Activated CD4-positive, alpha-beta T cell treated with anti-CD3 and anti-CD28 coated beads, Interleukin-2, amount 10 ng/mL, durations not matched to agents 7 days and 5 days (primary cell): Measurements from ENCODE around the gene CCDC152. TPM values are rescaled to one million over a fixed set of nuclear protein-coding genes. Genes with fewer than 3 reads are reported as not detected.

Experiments used
- CTCF ChIA-PET: fragments of 350-600 bp; sonication (Branson Sonifier 250); formaldehyde crosslinking; loops from one replicate; lab custom pipeline; 2021; ENCODE audit warnings: antibody characterized with exemption; lab: Charles Lee
- POLR2A ChIA-PET: fragments of 350-600 bp; sonication (Branson Sonifier 250); formaldehyde crosslinking; loops from one replicate; lab custom pipeline; 2021; ENCODE audit warnings: antibody characterized with exemption; lab: Charles Lee
- DNase-seq: peaks from one replicate; pipeline ENCODE4 v3.0.0-alpha.2; 2020
- H3K27ac Mint-ChIP-seq: one replicate; pipeline ENCODE4 v1.8.0; 2021; ENCODE audit warnings: mild to moderate bottlenecking, moderate library complexity, mixed read lengths
- H3K27me3 Mint-ChIP-seq: one replicate; pipeline ENCODE4 v1.8.0; 2021; ENCODE audit warnings: mixed read lengths
- H3K36me3 Mint-ChIP-seq: one replicate; pipeline ENCODE4 v1.8.0; 2021; ENCODE audit warnings: low read depth, mixed read lengths
- H3K4me1 Mint-ChIP-seq: one replicate; pipeline ENCODE4 v1.8.0; 2021; ENCODE audit warnings: mixed read lengths
- H3K4me3 Mint-ChIP-seq: one replicate; pipeline ENCODE4 v1.8.0; 2021; ENCODE audit warnings: mild to moderate bottlenecking, moderate library complexity, mixed read lengths
- H3K9me3 Mint-ChIP-seq: one replicate; pipeline ENCODE4 v1.8.0; 2021; ENCODE audit warnings: mixed read lengths
- total RNA-seq, 2 experiments: library from RNA; stranded (reverse); gene quantifications; one replicate each; pipeline ENCODE4 v1.2.3, GENCODE V29; 2021

CCDC152 gene
- total RNA-seq, 2 experiments from 2014 or later = 4.8 to 5.2 TPM

- no peak for DNase-seq
- Mint-ChIP-seq H3K27me3 (peaks cover 7% of the 10 kb centered on the region), H3K4me1 (no peaks in the 10 kb centered on the region), H3K27ac (no peak overlapping the region), H3K9me3 (no peaks in the 10 kb centered on the region), H3K36me3 (no peaks in the 10 kb centered on the region), H3K4me3 (no peak overlapping the region)
- POLR2A ChIA-PET = no interaction called here
- CTCF ChIA-PET = no interaction called here
These were observed 94.9 kb downstream of the CCDC152 start for GRCh38 chr5:42851481-42851880.

Other genes with a start within 250 kb of the CCDC152 start
- not detected for gene SELENOP, start 55.1 kb downstream of the CCDC152 start, total RNA-seq